ENCODE results near the gene SMARCAD1.
"Not testable (repeated sequence)": the region's sequence is repeated elsewhere in the genome, so short reads cannot be mapped to it uniquely, and the experiment has no call there.

SMARCAD1 gene

GRCh38 chr4:94271248-94271647 is 63.6 kb downstream of the SMARCAD1 start:
- Histone ChIP-seq H3K9me3 (ENCODE audit: insufficient read depth, low read depth, low read length) (no peaks in the 10 kb centered on the region), H3K4me3 (ENCODE audit: low read length) (no peak overlapping the region), H3K27ac (ENCODE audit: low read length) (no peak overlapping the region), H3K27me3 (ENCODE audit: insufficient read depth, low read length) (no peaks in the 10 kb centered on the region), H3K9ac (ENCODE audit: low read depth, low read length) (no peak overlapping the region), H3K4me1 (ENCODE audit: insufficient read depth, low read length) (no peaks in the 10 kb centered on the region), H3K36me3 (ENCODE audit: insufficient read depth, low read depth, low read length) (peaks cover 93% of the 10 kb centered on the region)

GRCh38 chr4:94274912-94275311 is 67.2 kb downstream of the SMARCAD1 start:
- H3K4me3 ChIP-seq (ENCODE audit: low read length), result no peak overlapping the region
- H3K9ac ChIP-seq (ENCODE audit: low read depth, low read length), result no peak overlapping the region
- H3K27ac ChIP-seq (ENCODE audit: low read length), result no peak overlapping the region
- H3K36me3 ChIP-seq (ENCODE audit: insufficient read depth, low read depth, low read length), result peaks cover 98% of the 10 kb centered on the region
- H3K9me3 ChIP-seq (ENCODE audit: insufficient read depth, low read depth, low read length), result no peaks in the 10 kb centered on the region
- H3K4me1 ChIP-seq (ENCODE audit: insufficient read depth, low read length), result no peaks in the 10 kb centered on the region
- H3K27me3 ChIP-seq (ENCODE audit: insufficient read depth, low read length), result no peaks in the 10 kb centered on the region

- no peak overlapping the region for H3K4me3 ChIP-seq (ENCODE audit: low read length)
- H3K4me1 ChIP-seq (ENCODE audit: insufficient read depth, low read length), result no peaks in the 10 kb centered on the region
- H3K9ac ChIP-seq (ENCODE audit: low read depth, low read length), result no peak overlapping the region
- no peaks in the 10 kb centered on the region for H3K27me3 ChIP-seq (ENCODE audit: insufficient read depth, low read length)
- no peak overlapping the region for H3K27ac ChIP-seq (ENCODE audit: low read length)
- H3K9me3 ChIP-seq (ENCODE audit: insufficient read depth, low read depth, low read length), result no peaks in the 10 kb centered on the region
- H3K36me3 ChIP-seq (ENCODE audit: insufficient read depth, low read depth, low read length), result peaks cover 97% of the 10 kb centered on the region
These were observed 68.5 kb downstream of the SMARCAD1 start for GRCh38 chr4:94276204-94276603.

- no peaks in the 10 kb centered on the region for H3K9me3 ChIP-seq (ENCODE audit: insufficient read depth, low read depth, low read length)
- H3K36me3 ChIP-seq (ENCODE audit: insufficient read depth, low read depth, low read length), result peaks cover 94% of the 10 kb centered on the region
These were observed 69.9 kb downstream of the SMARCAD1 start for GRCh38 chr4:94277534-94277933.

GRCh38 chr4:94278781-94279180 is 71.1 kb downstream of the SMARCAD1 start:
- H3K9me3 ChIP-seq (ENCODE audit: insufficient read depth, low read depth, low read length), result no peaks in the 10 kb centered on the region
- H3K27ac ChIP-seq (ENCODE audit: low read length), result no peak overlapping the region
- H3K4me3 ChIP-seq (ENCODE audit: low read length), result no peak overlapping the region
- no peaks in the 10 kb centered on the region for H3K27me3 ChIP-seq (ENCODE audit: insufficient read depth, low read length)
- peaks cover 94% of the 10 kb centered on the region for H3K36me3 ChIP-seq (ENCODE audit: insufficient read depth, low read depth, low read length)
- no peak overlapping the region for H3K9ac ChIP-seq (ENCODE audit: low read depth, low read length)
- H3K4me1 ChIP-seq (ENCODE audit: insufficient read depth, low read length), result no peaks in the 10 kb centered on the region

More at GRCh38 chr4:94277534-94277933, 69.9 kb downstream of the SMARCAD1 start:
- H3K27me3 ChIP-seq (ENCODE audit: insufficient read depth, low read length), result no peaks in the 10 kb centered on the region
- no peak overlapping the region for H3K4me3 ChIP-seq (ENCODE audit: low read length)
- no peaks in the 10 kb centered on the region for H3K4me1 ChIP-seq (ENCODE audit: insufficient read depth, low read length)
- no peak overlapping the region for H3K9ac ChIP-seq (ENCODE audit: low read depth, low read length)
- H3K27ac ChIP-seq (ENCODE audit: low read length), result no peak overlapping the region

- H3K27me3 ChIP-seq (ENCODE audit: insufficient read depth, low read length), result no peaks in the 10 kb centered on the region
- peaks cover 92% of the 10 kb centered on the region for H3K36me3 ChIP-seq (ENCODE audit: insufficient read depth, low read depth, low read length)
- H3K4me3 ChIP-seq (ENCODE audit: low read length), result no peak overlapping the region
- H3K27ac ChIP-seq (ENCODE audit: low read length), result no peak overlapping the region
- no peak overlapping the region for H3K9ac ChIP-seq (ENCODE audit: low read depth, low read length)
- H3K9me3 ChIP-seq (ENCODE audit: insufficient read depth, low read depth, low read length), result no peaks in the 10 kb centered on the region
- no peaks in the 10 kb centered on the region for H3K4me1 ChIP-seq (ENCODE audit: insufficient read depth, low read length)
These were observed 77.2 kb downstream of the SMARCAD1 start for GRCh38 chr4:94284889-94285288.

GRCh38 chr4:94285666-94286065 is 78.0 kb downstream of the SMARCAD1 start:
- no peak overlapping the region for H3K4me3 ChIP-seq (ENCODE audit: low read length)
- H3K27me3 ChIP-seq (ENCODE audit: insufficient read depth, low read length), result no peaks in the 10 kb centered on the region
- peaks cover 90% of the 10 kb centered on the region for H3K36me3 ChIP-seq (ENCODE audit: insufficient read depth, low read depth, low read length)
- no peak overlapping the region for H3K9ac ChIP-seq (ENCODE audit: low read depth, low read length)
- H3K9me3 ChIP-seq (ENCODE audit: insufficient read depth, low read depth, low read length), result no peaks in the 10 kb centered on the region
- no peaks in the 10 kb centered on the region for H3K4me1 ChIP-seq (ENCODE audit: insufficient read depth, low read length)
- no peak overlapping the region for H3K27ac ChIP-seq (ENCODE audit: low read length)

GRCh38 chr4:94290245-94290644 is 82.6 kb downstream of the SMARCAD1 start:
- H3K27ac ChIP-seq (ENCODE audit: low read length), result no peak overlapping the region
- no peaks in the 10 kb centered on the region for H3K9me3 ChIP-seq (ENCODE audit: insufficient read depth, low read depth, low read length)
- H3K4me3 ChIP-seq (ENCODE audit: low read length), result no peak overlapping the region
- H3K9ac ChIP-seq (ENCODE audit: low read depth, low read length), result no peak overlapping the region
- peaks cover 71% of the 10 kb centered on the region for H3K36me3 ChIP-seq (ENCODE audit: insufficient read depth, low read depth, low read length)
- H3K27me3 ChIP-seq (ENCODE audit: insufficient read depth, low read length), result no peaks in the 10 kb centered on the region
- no peaks in the 10 kb centered on the region for H3K4me1 ChIP-seq (ENCODE audit: insufficient read depth, low read length)

GRCh38 chr4:94293981-94294380 is 86.3 kb downstream of the SMARCAD1 start:
- not testable (repeated sequence) for H3K27me3 ChIP-seq (ENCODE audit: insufficient read depth, low read length); H3K9me3 ChIP-seq (ENCODE audit: insufficient read depth, low read depth, low read length); H3K4me1 ChIP-seq (ENCODE audit: insufficient read depth, low read length); H3K4me3 ChIP-seq (ENCODE audit: low read length); H3K27ac ChIP-seq (ENCODE audit: low read length); H3K9ac ChIP-seq (ENCODE audit: low read depth, low read length)
- peaks cover 37% of the 10 kb centered on the region for H3K36me3 ChIP-seq (ENCODE audit: insufficient read depth, low read depth, low read length)

GRCh38 chr4:94295473-94295872 is 87.8 kb downstream of the SMARCAD1 start:
- H3K4me1 ChIP-seq (ENCODE audit: insufficient read depth, low read length); H3K27me3 ChIP-seq (ENCODE audit: insufficient read depth, low read length); H3K9ac ChIP-seq (ENCODE audit: low read depth, low read length); H3K4me3 ChIP-seq (ENCODE audit: low read length); H3K27ac ChIP-seq (ENCODE audit: low read length); H3K9me3 ChIP-seq (ENCODE audit: insufficient read depth, low read depth, low read length): not testable (repeated sequence)
- H3K36me3 ChIP-seq (ENCODE audit: insufficient read depth, low read depth, low read length), result peaks cover 23% of the 10 kb centered on the region

GRCh38 chr4:94298725-94299252 is 91.1 kb downstream of the SMARCAD1 start:
- Histone ChIP-seq H3K9ac (ENCODE audit: low read depth, low read length) (no peak overlapping the region), H3K4me1 (ENCODE audit: insufficient read depth, low read length) (no peaks in the 10 kb centered on the region), H3K36me3 (ENCODE audit: insufficient read depth, low read depth, low read length) (no peaks in the 10 kb centered on the region), H3K27me3 (ENCODE audit: insufficient read depth, low read length) (no peaks in the 10 kb centered on the region), H3K9me3 (ENCODE audit: insufficient read depth, low read depth, low read length) (no peaks in the 10 kb centered on the region), H3K4me3 (ENCODE audit: low read length) (no peak overlapping the region), H3K27ac (ENCODE audit: low read length) (no peak overlapping the region)

GRCh38 chr4:94302191-94302590 is 94.5 kb downstream of the SMARCAD1 start:
- no peak overlapping the region for H3K9ac ChIP-seq (ENCODE audit: low read depth, low read length)
- H3K4me1 ChIP-seq (ENCODE audit: insufficient read depth, low read length), result no peaks in the 10 kb centered on the region
- H3K27ac ChIP-seq (ENCODE audit: low read length), result no peak overlapping the region
- no peaks in the 10 kb centered on the region for H3K36me3 ChIP-seq (ENCODE audit: insufficient read depth, low read depth, low read length)
- no peaks in the 10 kb centered on the region for H3K9me3 ChIP-seq (ENCODE audit: insufficient read depth, low read depth, low read length)
- H3K27me3 ChIP-seq (ENCODE audit: insufficient read depth, low read length), result no peaks in the 10 kb centered on the region
- no peak overlapping the region for H3K4me3 ChIP-seq (ENCODE audit: low read length)

Data from iPS-20b (cell line).